Right cardiac atrium (tissue), 5 donors: ENCODE results near the gene CELSR2. TPM values are rescaled to one million over a fixed set of nuclear protein-coding genes. Genes with fewer than 3 reads are reported as not detected.

Source experiments
- ATAC-seq, 2 donors: fragments of 200-7000 bp; cut with Tn5 transposase; one replicate each; pipeline versions ENCODE4 v1.8.0 to v1.9.1; 2020; ENCODE audit warnings: moderate library complexity in 2 of 2, mild to moderate bottlenecking in 1 of 2
- DNase-seq, 3 donors: peaks; one replicate each; pipeline ENCODE4 v3.0.0-alpha.2; 2020
- H3K27ac ChIP-seq: one replicate; pipeline ENCODE4 v1.5.1; 2013; ENCODE audit warnings: mild to moderate bottlenecking, low read length, control low read depth, moderate library complexity
- H3K27me3 ChIP-seq: one replicate; pipeline ENCODE4 v1.6.1; 2013; ENCODE audit not compliant: control insufficient read depth, insufficient read depth
- H3K4me1 ChIP-seq: one replicate; pipeline ENCODE4 v1.6.1; 2013; ENCODE audit warnings: low read length; ENCODE audit not compliant: control insufficient read depth, insufficient read depth
- H3K4me3 ChIP-seq: one replicate; pipeline ENCODE4 v1.5.1; 2013; ENCODE audit warnings: low read length, control low read depth
- H3K9me3 ChIP-seq: one replicate; pipeline ENCODE4 v1.6.1; 2013; ENCODE audit warnings: low read length; ENCODE audit not compliant: control insufficient read depth
- WGBS: extraction: QIAGEN DNeasy Blood & Tissue Kit; methylation state at CpG from one replicate; pipeline ENCODE4 v1.1.7; 2013; 5-methylcytosine and 5-hydroxymethylcytosine counted together
- intact Hi-C, 4 donors: fragments of 100-400 bp; cut with DNase I; formaldehyde crosslinking; loops; one replicate each; pipeline versions ENCODE4 v1.11.0 to v1.14.0; 2022 to 2023
- polyA plus RNA-seq: library from polyadenylated mRNA; stranded (reverse); fragments of 200-250 nt; gene quantifications from one replicate; pipeline ENCODE4 v1.2.3, GENCODE V29; 2013
- total RNA-seq, 4 donors: library from RNA; stranded (reverse); fragmentation: NEBNext Ultra II Directional; extraction: Animal tissue kit (Norgen Biotek cat#: 25700); gene quantifications; one replicate each; pipeline ENCODE4 v1.2.1, GENCODE V29; 2021
- donor health status: healthy with polysubstance abuse.
- donor health status: DM: no; HTN: yes; CAD: no.
- donor health status: DM: no; HTN: no; CAD: no.
- donor health status: DM: no; HTN: yes; CAD: no; lungs with severe emphysema.
- donor health status: DM: yes; HTN: yes; CAD: no.

The CELSR2 gene
- total and polyA plus RNA-seq, 5 donors: 16.0 to 33.2 (median 27.0) TPM

- H3K27ac ChIP-seq: no peak overlapping the region
- WGBS: 76% methylated on average over 8 of the region's 8 CpGs
- H3K4me3 ChIP-seq: no peak overlapping the region
- DNase-seq: no peak
- intact Hi-C loops: no loop called here
- no peaks in the 10 kb centered on the region for H3K9me3 ChIP-seq
- peaks cover 5% of the 10 kb centered on the region for H3K4me1 ChIP-seq
- ATAC-seq: no peak
- no peaks in the 10 kb centered on the region for H3K27me3 ChIP-seq
These were observed 5.3 kb upstream of the CELSR2 start for GRCh38 chr1:109243860-109244552.

GRCh38 chr1:109246141-109246551 is 3.2 kb upstream of the CELSR2 start:
- Histone ChIP-seq H3K4me3 (no peak overlapping the region), H3K27me3 (no peaks in the 10 kb centered on the region), H3K9me3 (no peaks in the 10 kb centered on the region), H3K27ac (no peak overlapping the region), H3K4me1 (peaks cover 5% of the 10 kb centered on the region)
- WGBS: 83% methylated on average over 7 of the region's 7 CpGs
- ATAC-seq: no peak
- no peak for DNase-seq
- intact Hi-C loops: no loop called here

DNA sequence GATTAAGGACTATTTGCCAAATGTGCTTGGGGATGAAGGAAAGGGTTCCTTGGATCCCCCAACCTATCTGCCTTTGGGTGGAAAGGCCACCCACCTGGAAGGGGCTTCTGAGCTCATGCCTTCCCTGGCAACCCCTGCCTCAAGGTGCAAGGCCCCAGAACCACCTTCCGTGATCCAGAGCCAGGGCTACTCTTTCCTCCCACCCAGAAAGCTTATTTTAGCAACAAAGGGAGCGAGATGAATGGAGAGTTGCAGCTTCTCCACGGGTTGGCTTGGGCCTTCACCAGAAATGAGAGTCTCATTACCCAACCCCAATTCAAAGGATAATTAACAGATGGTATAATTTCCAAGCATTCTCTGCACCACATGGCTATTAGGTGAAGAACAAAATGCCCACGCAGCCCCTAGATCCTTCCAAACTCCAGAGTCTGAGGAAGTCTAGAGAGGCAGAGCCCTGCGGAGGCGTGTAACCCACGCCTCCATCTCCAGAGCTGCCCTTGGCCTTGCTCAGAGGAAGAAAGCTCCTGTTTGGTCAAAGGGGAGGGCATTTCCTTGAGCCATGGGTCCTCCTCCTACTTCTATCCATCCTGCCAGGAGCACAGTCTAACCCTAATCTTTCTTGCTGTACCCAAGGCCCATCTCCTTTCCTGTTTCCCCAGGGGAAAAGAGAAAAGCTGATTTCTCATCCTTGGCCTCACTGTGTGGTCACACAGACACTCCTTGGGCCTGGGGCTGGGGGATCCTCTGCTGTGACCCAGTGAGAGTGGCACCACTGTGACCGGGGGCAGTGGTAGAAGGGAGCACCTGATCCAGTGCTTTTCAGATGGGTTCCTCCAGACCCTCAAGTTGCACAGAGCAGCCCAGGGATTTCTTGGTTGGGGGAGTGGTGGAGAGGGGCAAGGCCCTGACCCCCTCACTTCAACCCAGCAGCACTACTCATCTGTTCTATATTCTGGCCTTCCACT is 1.7 kb upstream of the CELSR2 start:
- Histone ChIP-seq H3K27me3 (no peaks in the 10 kb centered on the region), H3K9me3 (no peaks in the 10 kb centered on the region), H3K4me1 (no peaks in the 10 kb centered on the region), H3K27ac (no peak overlapping the region), H3K4me3 (no peak overlapping the region)
- ATAC-seq (no peak), DNase-seq (no peak)
- intact Hi-C loops: no loop called here
- 87% methylated on average over 8 of the region's 8 CpGs for WGBS

DNA sequence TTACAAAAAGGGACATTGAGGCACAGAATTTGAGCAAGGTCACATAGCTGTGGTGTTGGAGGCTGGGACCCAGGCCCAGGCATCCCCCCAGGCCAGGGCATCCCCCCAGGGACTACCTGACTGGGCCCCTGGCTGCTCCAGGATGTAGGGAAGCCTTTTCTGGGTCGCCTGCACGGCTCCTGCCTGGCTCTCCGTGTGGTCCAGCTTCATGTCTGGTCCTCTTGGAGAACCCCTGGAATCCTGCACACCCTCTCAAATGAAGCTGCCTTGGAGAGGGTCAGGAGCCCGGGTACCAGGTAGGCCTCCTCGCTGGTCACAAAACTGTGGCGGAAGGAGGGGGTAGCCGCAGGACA is 919 bp upstream of the CELSR2 start:
- H3K4me1 ChIP-seq: no peaks in the 10 kb centered on the region
- no peaks in the 10 kb centered on the region for H3K9me3 ChIP-seq
- whole genome bisulfite sequencing: 96% methylated on average over 7 of the region's 7 CpGs
- H3K27ac ChIP-seq: no peak overlapping the region
- no peaks in the 10 kb centered on the region for H3K27me3 ChIP-seq
- no peak for DNase-seq
- no peak overlapping the region for H3K4me3 ChIP-seq
- intact Hi-C loops: no loop called here
- ATAC-seq: no peak

DNA sequence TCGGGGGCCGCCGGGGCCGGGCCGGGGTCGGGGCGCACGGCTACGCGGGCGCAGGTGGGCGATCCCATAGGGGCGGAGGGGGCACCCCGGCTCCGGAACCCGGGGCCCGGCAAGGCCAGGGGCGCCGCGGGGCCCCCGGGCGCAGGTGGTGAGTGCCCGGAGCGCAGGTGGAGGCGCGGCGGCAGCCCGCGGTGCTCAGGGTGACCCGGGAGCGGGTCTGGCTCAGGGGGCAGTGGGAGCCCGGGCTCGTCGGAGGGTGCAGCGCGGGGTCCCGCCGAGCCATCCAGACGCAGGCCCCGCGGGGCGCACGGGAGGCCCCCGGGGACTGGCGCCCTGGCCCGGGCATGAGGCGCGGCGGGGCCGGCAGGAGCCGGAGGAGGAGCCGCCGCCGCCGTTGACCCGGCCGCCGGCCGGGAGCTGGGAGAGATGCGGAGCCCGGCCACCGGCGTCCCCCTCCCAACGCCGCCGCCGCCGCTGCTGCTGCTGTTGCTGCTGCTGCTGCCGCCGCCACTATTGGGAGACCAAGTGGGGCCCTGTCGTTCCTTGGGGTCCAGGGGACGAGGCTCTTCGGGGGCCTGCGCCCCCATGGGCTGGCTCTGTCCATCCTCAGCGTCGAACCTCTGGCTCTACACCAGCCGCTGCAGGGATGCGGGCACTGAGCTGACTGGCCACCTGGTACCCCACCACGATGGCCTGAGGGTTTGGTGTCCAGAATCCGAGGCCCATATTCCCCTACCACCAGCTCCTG is 489 bp downstream of the CELSR2 start:
- Histone ChIP-seq H3K4me1 (peaks cover 8% of the 10 kb centered on the region), H3K27me3 (no peaks in the 10 kb centered on the region), H3K4me3 (peak overlapping the region; percentile 84), H3K9me3 (no peaks in the 10 kb centered on the region), H3K27ac (no peak overlapping the region)
- no peak for ATAC-seq
- WGBS: 2% methylated on average over 80 of the region's 80 CpGs
- intact Hi-C loops: no loop called here
- DNase-seq: no peak

DNA sequence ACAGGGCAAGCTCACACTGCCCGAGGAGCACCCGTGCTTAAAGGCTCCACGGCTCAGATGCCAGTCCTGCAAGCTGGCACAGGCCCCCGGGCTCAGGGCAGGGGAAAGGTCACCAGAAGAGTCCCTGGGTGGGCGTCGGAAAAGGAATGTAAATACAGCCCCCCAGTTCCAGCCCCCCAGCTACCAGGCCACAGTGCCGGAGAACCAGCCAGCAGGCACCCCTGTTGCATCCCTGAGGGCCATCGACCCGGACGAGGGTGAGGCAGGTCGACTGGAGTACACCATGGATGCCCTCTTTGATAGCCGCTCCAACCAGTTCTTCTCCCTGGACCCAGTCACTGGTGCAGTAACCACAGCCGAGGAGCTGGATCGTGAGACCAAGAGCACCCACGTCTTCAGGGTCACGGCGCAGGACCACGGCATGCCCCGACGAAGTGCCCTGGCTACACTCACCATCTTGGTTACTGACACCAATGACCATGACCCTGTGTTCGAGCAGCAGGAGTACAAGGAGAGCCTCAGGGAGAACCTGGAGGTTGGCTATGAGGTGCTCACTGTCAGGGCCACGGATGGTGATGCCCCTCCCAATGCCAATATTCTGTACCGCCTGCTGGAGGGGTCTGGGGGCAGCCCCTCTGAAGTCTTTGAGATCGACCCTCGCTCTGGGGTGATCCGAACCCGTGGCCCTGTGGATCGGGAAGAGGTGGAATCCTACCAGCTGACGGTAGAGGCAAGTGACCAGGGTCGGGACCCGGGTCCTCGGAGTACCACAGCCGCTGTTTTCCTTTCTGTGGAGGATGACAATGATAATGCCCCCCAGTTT is 1.3 kb downstream of the CELSR2 start:
- ATAC-seq (no peak), DNase-seq (peak in 1 of 3 donors; percentile 33)
- H3K4me3 ChIP-seq: no peak overlapping the region
- WGBS: 89% methylated on average over 33 of the region's 33 CpGs
- H3K27me3 ChIP-seq: no peaks in the 10 kb centered on the region
- H3K27ac ChIP-seq: no peak overlapping the region
- H3K4me1 ChIP-seq: peaks cover 15% of the 10 kb centered on the region
- H3K9me3 ChIP-seq: no peaks in the 10 kb centered on the region
- intact Hi-C loops: no loop called here

GRCh38 chr1:109251277-109252166 is 2.2 kb downstream of the CELSR2 start:
- H3K27ac ChIP-seq: no peak overlapping the region
- intact Hi-C loops: no loop called here
- no peak overlapping the region for H3K4me3 ChIP-seq
- no peaks in the 10 kb centered on the region for H3K27me3 ChIP-seq
- DNase-seq: peak in 1 of 3 donors; percentile 33
- H3K4me1 ChIP-seq: peaks cover 15% of the 10 kb centered on the region
- no peaks in the 10 kb centered on the region for H3K9me3 ChIP-seq
- 95% methylated on average over 32 of the region's 32 CpGs for WGBS
- no peak for ATAC-seq

- DNase-seq (no peak), ATAC-seq (no peak)
- WGBS: 97% methylated on average over 31 of the region's 31 CpGs
- intact Hi-C loops: no loop called here
- H3K9me3 ChIP-seq: no peaks in the 10 kb centered on the region
- no peak overlapping the region for H3K4me3 ChIP-seq
- H3K27ac ChIP-seq: no peak overlapping the region
- H3K4me1 ChIP-seq: peaks cover 15% of the 10 kb centered on the region
- H3K27me3 ChIP-seq: no peaks in the 10 kb centered on the region
These were observed 3.0 kb downstream of the CELSR2 start for GRCh38 chr1:109252167-109252892.
